Fibroblast of the aortic adventitia (primary cell): ENCODE measurements around the gene BCKDHB. TPM values are rescaled to one million over a fixed set of nuclear protein-coding genes. Genes with fewer than 3 reads are reported as not detected.
A peak's percentile ranks its signal among the peaks of the same experiment; 100 is the strongest.

ENCODE experiments used
- DNase-seq: peaks from one replicate; pipeline ENCODE4 v3.0.0-alpha.2; 2010; ENCODE audit warnings: low read depth
- H3K4me3 ChIP-seq: 2 replicates; pipeline ENCODE4 v1.5.1; 2011; ENCODE audit warnings: low read depth, mild to moderate bottlenecking, control low read depth, low read length, moderate library complexity
- CTCF ChIP-seq: IDR thresholded peaks from 2 replicates; pipeline ENCODE4 v1.5.1; 2011; ENCODE audit warnings: mild to moderate bottlenecking, low read length, control low read depth, inconsistent platforms; ENCODE audit not compliant: insufficient read depth
- total RNA-seq: library from RNA; depleted of rRNA; stranded (reverse); fragments of >200 nt; gene quantifications from 2 replicates; pipeline ENCODE4 v1.2.3, GENCODE V29; 2012; ENCODE audit warnings: low replicate concordance

Gene BCKDHB
- total RNA-seq, 1 donor = 20.3 TPM

GRCh38 chr6:80338201-80338836 is 231.8 kb downstream of the BCKDHB start:
- peak; percentile 38 for DNase-seq
- no peak overlapping the region for H3K4me3 ChIP-seq
- TF ChIP-seq CTCF = peak; percentile 50

- no peak for DNase-seq
- no peak for TF ChIP-seq CTCF
These were observed 232.9 kb downstream of the BCKDHB start for GRCh38 chr6:80339421-80339820.

GRCh38 chr6:80340280-80340679 is 233.8 kb downstream of the BCKDHB start:
- no peak for DNase-seq
- no peak overlapping the region for H3K4me3 ChIP-seq
- no peak for TF ChIP-seq CTCF

More at GRCh38 chr6:80339421-80339820, 232.9 kb downstream of the BCKDHB start:
- no peak overlapping the region for H3K4me3 ChIP-seq

- no peak for DNase-seq
These were observed 234.2 kb downstream of the BCKDHB start for GRCh38 chr6:80340686-80341085.

GRCh38 chr6:80341330-80341729 is 234.9 kb downstream of the BCKDHB start:
- no peak for TF ChIP-seq CTCF
- DNase-seq = peak; percentile 17
- H3K4me3 ChIP-seq = no peak overlapping the region

More at GRCh38 chr6:80340686-80341085, 234.2 kb downstream of the BCKDHB start:
- no peak overlapping the region for H3K4me3 ChIP-seq
- TF ChIP-seq CTCF = no peak

- H3K4me3 ChIP-seq = no peak overlapping the region
- DNase-seq = peak; percentile 31
- TF ChIP-seq CTCF = no peak
These were observed 237.0 kb downstream of the BCKDHB start for GRCh38 chr6:80343511-80343910.

- no peak for DNase-seq
- no peak for TF ChIP-seq CTCF
These were observed 240.6 kb downstream of the BCKDHB start for GRCh38 chr6:80347101-80347500.

More at GRCh38 chr6:80347101-80347500, 240.6 kb downstream of the BCKDHB start:
- H3K4me3 ChIP-seq = no peak overlapping the region
